ENCODE results near the gene WWOX.

WWOX gene

DNA sequence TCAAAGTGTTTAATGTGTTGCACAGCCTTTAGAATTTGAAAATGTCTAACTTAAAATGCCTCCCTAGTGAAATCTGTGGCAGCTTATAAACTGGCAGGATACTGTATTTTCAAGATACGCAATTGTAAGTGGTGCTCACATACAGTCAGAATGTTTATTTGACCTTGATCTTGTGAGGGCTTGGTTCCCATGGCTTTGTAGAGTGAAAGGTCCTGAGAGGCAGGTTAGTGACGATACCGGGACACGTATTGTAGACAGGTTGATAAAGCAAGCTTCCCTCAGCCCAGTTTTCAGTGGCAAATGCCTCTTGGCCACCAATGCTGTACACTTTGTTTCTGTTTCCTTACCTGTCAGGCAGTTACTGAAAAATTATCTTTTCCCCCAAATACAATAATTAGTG lies 1074.5 kb downstream of the WWOX start:
- no peak for DNase-seq (ENCODE audit: low read depth in 1 of 2, low spot score in 1 of 2)

DNA sequence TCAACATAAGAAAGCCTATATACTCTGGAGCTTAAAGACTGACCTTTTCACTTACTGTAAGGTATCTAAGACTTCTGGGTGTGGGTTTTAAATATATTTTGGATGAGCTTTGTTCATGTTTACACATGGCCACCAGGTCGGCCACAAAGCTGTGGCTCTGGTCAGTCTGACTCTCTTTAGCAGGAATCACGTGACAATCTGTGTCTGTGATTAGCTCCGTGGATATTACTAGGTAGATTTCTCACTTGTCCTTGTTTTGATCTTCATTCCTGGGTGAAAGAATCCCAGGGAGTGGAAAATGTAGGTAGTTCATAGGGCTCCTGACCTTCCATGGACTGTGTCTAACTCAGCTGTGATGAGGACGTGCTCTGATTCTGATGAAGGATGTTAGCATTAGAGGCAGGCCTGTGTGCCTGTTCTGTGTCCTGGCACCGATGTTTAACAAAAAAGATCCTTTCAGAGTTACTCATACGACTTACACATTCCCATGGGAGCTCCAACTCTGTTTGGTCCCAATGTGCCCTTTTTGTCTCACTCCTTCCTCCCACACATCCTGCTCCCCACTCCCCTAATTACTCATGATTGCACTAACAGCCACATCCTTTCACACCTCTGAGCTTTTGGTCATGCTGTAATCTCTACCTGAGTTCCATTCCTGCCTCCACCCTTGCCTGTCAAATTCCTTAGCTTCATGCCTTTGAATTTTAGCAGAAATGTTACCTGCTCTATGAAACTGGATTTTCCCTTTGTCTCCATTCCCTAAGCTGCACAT lies 1076.0 kb downstream of the WWOX start:
- DNase-seq (ENCODE audit: low read depth in 1 of 2, low spot score in 1 of 2), result no peak

- no peak for DNase-seq (ENCODE audit: low read depth in 1 of 2, low spot score in 1 of 2)
These were observed 1077.6 kb downstream of the WWOX start for GRCh38 chr16:79177018-79177417.

DNA sequence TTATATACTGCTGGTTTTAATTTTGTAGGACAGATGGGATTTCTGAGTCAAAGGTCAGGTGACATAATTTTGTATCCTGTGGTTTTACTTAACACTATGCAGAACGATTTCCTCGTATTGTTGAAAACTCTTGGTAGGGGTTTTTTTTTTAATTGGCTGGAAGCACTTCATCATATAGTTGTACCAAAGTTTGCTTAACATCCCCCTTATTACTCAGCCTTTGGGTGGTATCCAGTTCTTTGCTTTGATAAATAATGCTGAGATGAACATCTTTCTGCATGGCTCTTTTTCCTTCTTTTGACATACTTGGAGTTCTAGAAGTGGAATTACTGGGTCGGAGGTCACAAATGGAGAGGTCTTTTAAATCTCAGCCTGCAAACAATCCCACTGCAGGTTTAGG lies 1082.0 kb downstream of the WWOX start:
- no peak for DNase-seq (ENCODE audit: low read depth in 1 of 2, low spot score in 1 of 2)

DNA sequence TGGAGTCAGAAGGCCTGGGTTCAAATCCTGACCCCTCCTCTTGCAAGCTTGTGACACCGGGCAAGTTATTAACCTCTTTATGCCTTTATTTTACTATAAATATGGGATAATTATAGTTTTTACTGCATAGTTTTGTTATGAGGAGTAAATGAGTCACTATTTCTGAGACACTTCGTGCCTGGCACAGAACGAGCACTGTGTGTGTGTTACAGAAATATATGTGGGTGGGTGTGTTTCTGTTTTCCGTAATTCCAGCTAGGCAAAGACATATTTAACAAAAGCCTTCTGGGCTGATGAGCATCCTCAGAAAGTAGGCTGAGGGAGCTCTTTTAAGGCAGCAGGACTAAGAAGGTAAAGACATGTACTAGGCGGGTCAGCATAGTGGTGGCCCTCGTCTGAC lies 1083.2 kb downstream of the WWOX start:
- DNase-seq (ENCODE audit: low read depth in 1 of 2, low spot score in 1 of 2), result no peak

DNA sequence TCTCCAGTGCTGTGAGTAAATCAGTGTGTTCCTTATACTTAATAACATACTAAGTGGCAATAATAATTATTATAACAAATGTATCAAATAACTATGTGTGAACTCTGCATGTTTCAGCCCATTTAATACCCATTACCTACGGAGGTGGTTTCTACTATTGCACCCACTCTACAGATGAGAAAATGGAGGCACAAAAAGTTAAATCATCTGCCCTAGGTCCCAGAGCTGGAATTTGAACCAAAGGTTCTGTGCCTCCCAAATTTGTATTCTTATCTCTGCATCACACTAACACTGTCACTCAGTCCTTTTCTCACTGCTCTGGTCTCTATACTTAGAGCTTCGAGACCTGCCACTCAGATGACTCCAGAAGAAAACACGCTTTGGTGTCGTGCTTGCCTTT lies 1084.1 kb downstream of the WWOX start:
- DNase-seq (ENCODE audit: low read depth in 1 of 2, low spot score in 1 of 2), result no peak

GRCh38 chr16:79184464-79185030 lies 1085.1 kb downstream of the WWOX start:
- DNase-seq (ENCODE audit: low read depth in 1 of 2, low spot score in 1 of 2), result no peak

DNA sequence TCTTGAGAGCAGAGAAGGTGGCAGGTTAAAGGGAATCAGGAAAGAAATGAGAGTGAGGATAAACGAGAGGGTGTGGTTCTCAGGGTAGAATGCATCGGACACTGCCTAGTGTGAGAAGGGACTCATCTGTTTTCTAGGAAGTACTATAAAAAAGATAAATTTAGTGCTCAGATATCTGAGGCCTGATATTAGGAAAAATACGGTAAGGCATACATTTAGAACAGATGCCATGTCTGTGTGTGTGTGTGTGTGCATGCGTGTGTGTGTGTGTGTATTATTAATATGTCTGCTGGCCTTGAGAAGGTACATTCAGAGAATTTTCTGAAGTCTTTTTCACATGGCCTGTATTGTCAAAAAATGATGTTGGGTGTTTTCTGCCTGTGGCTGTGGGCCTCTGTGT lies 1086.3 kb downstream of the WWOX start:
- no peak for DNase-seq (ENCODE audit: low read depth in 1 of 2, low spot score in 1 of 2)

DNA sequence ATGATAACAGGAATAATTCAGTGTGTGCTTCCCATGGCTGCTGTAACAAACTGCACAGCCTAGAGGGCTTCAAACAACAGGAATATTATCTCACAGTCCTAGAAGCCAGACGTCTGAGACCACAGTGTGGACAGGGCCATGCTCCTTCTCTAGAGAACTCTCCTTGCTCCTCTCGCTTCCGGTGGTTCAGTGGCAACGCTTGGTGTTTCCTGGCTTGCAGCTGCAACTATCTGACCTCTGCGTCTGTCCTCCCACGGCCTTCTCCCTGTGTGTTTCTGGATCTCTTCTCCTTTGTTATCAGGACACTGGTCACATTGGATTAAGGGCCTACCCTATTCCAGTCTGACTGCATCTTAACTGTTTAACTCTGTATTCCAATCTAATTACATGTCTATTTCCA lies 1086.7 kb downstream of the WWOX start:
- no peak for DNase-seq (ENCODE audit: low read depth in 1 of 2, low spot score in 1 of 2)

DNA sequence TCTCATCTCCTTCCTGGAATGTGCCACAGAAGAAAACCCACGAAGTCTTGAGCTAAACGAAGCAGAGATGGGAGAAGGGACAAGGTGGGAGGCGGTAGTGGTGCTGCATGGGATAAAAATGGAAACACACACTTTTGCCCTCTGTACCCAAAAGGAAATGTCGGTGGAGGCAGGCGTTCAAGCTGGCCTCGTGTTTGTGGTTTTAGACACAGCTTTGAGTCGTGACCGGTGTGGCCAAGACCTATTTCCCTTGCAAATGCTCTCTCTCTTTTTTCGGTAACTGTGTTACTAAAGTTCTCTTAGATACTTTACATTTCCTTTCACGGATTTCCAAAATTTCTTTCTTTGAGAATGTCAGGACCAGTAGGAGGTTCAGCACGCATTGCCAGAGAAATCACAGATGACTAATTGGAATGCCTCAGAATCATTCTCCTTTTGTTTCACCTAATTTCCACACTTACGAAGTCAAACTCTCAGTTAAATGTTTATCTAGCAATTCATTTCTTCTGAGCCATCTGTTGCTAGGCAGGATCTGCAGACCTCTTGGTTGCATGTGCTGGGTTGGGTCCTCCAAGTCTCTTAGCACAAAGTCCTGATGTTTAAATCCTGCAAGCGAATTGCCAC lies 1088.8 kb downstream of the WWOX start:
- no peak for DNase-seq (ENCODE audit: low read depth in 1 of 2, low spot score in 1 of 2)

GRCh38 chr16:79188739-79189122 lies 1089.3 kb downstream of the WWOX start:
- DNase-seq (ENCODE audit: low read depth in 1 of 2, low spot score in 1 of 2), result no peak

DNA sequence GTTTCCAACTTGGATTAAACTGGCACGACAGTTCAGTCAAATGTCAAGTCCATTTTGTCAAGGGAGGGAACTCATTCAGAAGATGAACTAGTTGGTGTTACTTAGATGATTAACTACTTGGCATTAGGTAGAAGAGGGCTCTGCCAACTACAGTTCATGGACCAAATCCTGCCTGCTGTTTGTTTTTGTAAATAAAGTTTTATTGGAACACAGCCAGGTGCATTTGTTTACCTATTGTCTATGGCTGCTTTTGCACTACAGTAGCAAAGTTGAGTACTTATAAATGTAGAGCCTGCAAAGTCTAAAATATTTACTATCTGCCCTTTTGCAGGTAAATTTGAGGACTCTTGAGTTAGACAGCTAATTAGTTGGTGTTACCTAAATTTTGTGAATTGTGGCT lies 1091.1 kb downstream of the WWOX start:
- DNase-seq (ENCODE audit: low read depth in 1 of 2, low spot score in 1 of 2), result no peak

DNA sequence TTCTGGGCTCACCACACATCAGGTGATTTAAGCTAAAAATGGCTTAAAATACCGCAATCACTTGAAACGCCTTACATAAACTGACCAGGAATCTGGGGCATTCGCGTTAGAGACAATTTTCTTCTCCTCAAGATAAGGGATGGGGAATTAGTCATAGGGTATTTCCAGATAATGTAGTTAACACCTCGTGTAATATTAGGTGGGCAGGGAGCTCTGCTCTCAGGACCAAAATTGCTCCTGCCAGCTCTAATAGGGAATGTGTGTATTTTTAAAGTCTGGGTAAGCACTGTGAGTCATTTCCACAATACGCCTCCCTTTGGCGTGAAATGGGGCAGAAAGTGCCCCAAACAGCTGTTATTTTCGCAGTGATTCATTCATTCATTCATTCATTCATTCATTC lies 1092.5 kb downstream of the WWOX start:
- DNase-seq (ENCODE audit: low read depth in 1 of 2, low spot score in 1 of 2), result no peak

GRCh38 chr16:79192904-79193303 lies 1093.5 kb downstream of the WWOX start:
- DNase-seq (ENCODE audit: low read depth in 1 of 2, low spot score in 1 of 2), result no peak

DNA sequence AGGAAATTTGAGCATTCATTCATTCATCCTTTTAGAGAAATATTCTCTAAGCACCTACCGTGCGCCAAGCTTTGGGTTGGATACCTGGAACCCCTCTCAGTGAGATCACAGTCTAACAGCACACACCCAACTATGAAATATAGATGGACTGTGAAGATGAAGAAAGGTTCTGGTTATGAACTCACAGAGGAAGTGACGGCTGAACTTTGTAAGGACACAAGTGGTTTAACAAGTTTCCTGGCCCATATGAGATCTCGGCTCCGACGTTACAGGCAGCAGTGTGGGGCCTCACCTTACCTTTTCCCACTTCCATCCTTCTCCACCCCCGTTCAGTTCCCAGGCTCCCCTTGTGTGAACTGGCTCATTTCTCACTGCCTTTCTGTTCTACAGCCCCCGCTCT lies 1094.8 kb downstream of the WWOX start:
- no peak for DNase-seq (ENCODE audit: low read depth in 1 of 2, low spot score in 1 of 2)

- no peak for DNase-seq (ENCODE audit: low read depth in 1 of 2, low spot score in 1 of 2)
These were observed 1096.5 kb downstream of the WWOX start for GRCh38 chr16:79195938-79196337.

GRCh38 chr16:79201436-79201835 lies 1102.0 kb downstream of the WWOX start:
- DNase-seq (ENCODE audit: low read depth in 1 of 2, low spot score in 1 of 2), result no peak

GRCh38 chr16:79202977-79203376 lies 1103.5 kb downstream of the WWOX start:
- DNase-seq (ENCODE audit: low read depth in 1 of 2, low spot score in 1 of 2), result no peak

DNA sequence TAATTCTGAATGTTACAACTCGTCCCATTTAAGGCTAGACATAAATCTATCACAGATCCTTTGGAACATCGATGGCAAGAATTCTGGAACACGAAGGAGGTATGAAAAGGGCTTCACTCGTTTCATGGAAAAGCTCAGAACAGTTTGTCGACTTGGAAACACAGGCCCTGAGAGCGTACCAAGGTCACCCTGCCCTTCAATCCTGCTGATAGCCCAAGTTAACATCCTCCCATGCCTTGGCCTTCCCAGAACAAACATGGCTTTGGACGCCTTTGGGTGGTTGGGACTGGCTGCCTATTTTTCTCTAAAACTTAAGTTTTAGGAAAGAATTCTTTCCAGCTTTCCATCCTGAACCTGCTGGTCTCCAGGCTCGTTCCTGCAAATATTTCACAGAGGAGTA lies 1105.0 kb downstream of the WWOX start:
- no peak for DNase-seq (ENCODE audit: low read depth in 1 of 2, low spot score in 1 of 2)

DNA sequence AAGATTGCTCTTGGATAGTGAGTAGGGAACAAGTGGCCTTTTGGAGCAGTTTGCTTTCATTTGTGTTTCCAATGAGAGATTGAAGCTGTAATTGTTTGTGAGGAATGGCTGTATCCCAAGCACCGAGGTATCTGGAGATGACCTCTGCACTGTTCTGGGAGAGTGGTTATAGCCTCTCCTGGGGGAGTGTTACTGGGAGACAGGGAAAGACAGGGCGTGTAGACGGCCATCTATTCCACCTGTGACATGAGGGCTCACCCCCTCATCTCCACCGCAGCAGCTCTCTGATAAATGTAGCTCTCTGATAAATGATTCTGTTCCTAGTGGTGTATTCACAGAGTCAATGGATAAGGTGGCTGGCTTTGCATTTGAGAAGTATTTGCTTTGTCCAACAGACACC lies 1107.4 kb downstream of the WWOX start:
- no peak for DNase-seq (ENCODE audit: low read depth in 1 of 2, low spot score in 1 of 2)

DNA sequence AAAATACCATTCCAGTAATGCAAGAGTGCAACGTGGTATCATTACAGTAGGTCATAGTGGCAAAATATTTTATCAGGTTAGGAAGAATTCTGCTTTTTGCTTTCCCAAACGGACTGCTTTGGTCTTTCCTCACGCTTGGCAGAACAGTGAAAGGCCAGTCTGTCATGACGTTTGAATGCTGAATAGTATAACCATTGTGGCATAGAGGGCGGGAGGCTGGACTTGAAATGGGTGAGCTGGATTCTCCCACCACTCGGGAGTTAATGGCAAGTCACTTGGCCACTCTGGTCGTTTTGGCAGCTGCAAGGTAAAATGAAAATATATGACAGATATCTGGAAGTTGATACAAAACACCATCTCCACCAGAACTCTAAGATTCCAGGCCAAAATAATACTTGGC lies 1109.9 kb downstream of the WWOX start:
- DNase-seq (ENCODE audit: low read depth in 1 of 2, low spot score in 1 of 2), result no peak

DNA sequence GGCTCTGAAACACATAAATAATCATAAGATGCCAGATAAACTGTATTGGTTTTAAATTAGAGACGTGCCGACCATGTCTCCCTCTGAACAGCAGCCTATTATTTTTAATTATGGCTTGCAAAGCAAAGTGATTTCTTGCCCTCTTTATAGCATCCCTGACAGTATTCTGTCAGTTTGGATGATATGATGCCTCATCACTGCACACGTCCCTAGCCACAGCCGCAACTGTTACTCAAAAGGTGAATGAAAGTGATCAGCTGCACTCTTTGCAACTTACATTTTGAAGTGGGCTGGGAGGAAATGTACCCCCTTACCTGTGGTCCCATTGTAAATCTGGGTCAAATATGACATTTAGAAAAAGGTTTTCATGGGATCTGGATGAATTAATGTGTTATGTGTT lies 1111.2 kb downstream of the WWOX start:
- no peak for DNase-seq (ENCODE audit: low read depth in 1 of 2, low spot score in 1 of 2)

GRCh38 chr16:79211586-79211985 lies 1112.1 kb downstream of the WWOX start:
- DNase-seq (ENCODE audit: low read depth in 1 of 2, low spot score in 1 of 2), result no peak

All from activated CD4-positive, alpha-beta T cell treated with anti-CD3 and anti-CD28 coated beads, Interleukin-2, amount 50 U/mL, for 24 hours (primary cell).